Ecto neural progenitor cell (in vitro differentiated cells): ENCODE data around the gene PTGER2.

Source experiments
- DNase-seq: peaks from one replicate; pipeline ENCODE4 v3.0.0-alpha.2; 2018; ENCODE audit warnings: low spot score

Gene PTGER2

GRCh38 chr14:52305014-52305413 is 9.1 kb upstream of the PTGER2 start:
- DNase-seq: no peak

GRCh38 chr14:52307376-52307775 is 6.7 kb upstream of the PTGER2 start:
- no peak for DNase-seq

- no peak for DNase-seq
These were observed 6.2 kb upstream of the PTGER2 start for GRCh38 chr14:52307905-52308304.

GRCh38 chr14:52310541-52310940 is 3.6 kb upstream of the PTGER2 start:
- no peak for DNase-seq

- no peak for DNase-seq
These were observed 1.2 kb upstream of the PTGER2 start for GRCh38 chr14:52312931-52313355.

GRCh38 chr14:52313462-52313861 is 650 bp upstream of the PTGER2 start:
- no peak for DNase-seq

GRCh38 chr14:52314595-52315354 is 663 bp downstream of the PTGER2 start:
- peak; percentile 53 for DNase-seq

- no peak for DNase-seq
These were observed 1.2 kb downstream of the PTGER2 start for GRCh38 chr14:52315355-52315718.

- DNase-seq: no peak
These were observed 4.0 kb downstream of the PTGER2 start for GRCh38 chr14:52318062-52318461.

GRCh38 chr14:52318826-52319645 is 4.9 kb downstream of the PTGER2 start:
- no peak for DNase-seq

- no peak for DNase-seq
These were observed 5.8 kb downstream of the PTGER2 start for GRCh38 chr14:52319919-52320318.

- no peak for DNase-seq
These were observed 11.0 kb downstream of the PTGER2 start for GRCh38 chr14:52325126-52325525.

GRCh38 chr14:52325630-52326029 is 11.5 kb downstream of the PTGER2 start:
- no peak for DNase-seq

- DNase-seq: no peak
These were observed 13.5 kb downstream of the PTGER2 start for GRCh38 chr14:52327374-52328226.

- DNase-seq: no peak
These were observed 14.2 kb downstream of the PTGER2 start for GRCh38 chr14:52328276-52328675.

GRCh38 chr14:52329678-52330369 is 15.7 kb downstream of the PTGER2 start:
- DNase-seq: no peak

- DNase-seq: no peak
These were observed 18.2 kb downstream of the PTGER2 start for GRCh38 chr14:52332269-52332668.

- DNase-seq: no peak
These were observed 19.0 kb downstream of the PTGER2 start for GRCh38 chr14:52333108-52333507.

- no peak for DNase-seq
These were observed 19.9 kb downstream of the PTGER2 start for GRCh38 chr14:52333823-52334657.

GRCh38 chr14:52336241-52336640 is 22.1 kb downstream of the PTGER2 start:
- DNase-seq: no peak
